ENCODE measurements around the gene TLNRD1.
A peak's percentile ranks its signal among the peaks of the same experiment; 100 is the strongest.
"Not testable (repeated sequence)": the region's sequence is repeated elsewhere in the genome, so short reads cannot be mapped to it uniquely, and the experiment has no call there.

Gene TLNRD1
- total RNA-seq: 29.1 to 32.8 reads per million in 2 donors

DNA sequence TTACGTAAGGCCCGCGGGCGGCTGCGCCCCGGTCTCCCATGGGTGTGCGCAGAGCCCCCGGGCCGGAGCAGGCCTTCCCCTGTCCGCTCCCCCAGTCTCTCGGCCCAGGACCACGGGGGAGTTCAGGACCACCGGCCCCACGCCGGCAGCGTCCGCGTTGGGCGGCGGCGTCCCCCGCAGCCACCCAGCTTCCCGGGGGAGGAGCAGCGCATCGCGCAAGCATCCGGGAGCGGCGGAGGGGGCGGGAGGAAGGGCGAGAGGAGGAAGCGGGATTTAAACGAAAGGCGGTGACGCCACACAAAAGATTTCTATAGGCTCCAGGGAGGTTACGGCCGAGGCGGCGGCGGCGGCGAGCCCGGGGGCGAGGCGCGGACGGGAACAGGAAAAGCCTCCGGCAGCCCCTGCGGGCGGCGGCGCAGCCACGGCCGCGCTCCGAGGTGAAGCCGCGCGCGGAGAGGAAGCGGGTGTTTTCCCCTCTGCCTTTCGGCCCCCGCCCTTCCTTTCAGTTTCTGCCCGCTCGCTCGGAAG is at the start of gene TLNRD1:
Gene TLNRD1, plus strand, starts transcription at position 300 of the 528 bp plus-strand sequence. CDS start 1,349 bp downstream, outside the sequence.
- peak; percentile 76 for DNase-seq

DNA sequence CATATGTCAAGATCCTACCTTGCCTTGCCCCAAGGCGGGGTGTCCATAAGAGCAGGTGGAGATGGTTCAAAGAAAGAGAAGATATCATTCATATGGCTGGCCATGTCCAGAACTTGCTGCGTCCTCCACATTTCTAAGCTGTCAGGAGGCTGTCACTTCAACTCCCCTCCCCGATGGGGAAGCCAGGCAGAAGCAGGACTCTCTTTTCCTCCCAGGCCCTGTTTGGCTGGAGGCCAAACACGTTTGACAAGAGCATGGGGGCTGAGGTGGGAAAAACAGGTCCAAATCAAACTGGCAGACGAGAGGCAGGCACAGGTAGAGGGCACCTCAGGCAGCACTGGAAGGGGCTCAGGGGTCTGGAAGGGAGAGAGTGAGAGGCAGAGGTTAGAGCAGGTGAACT is 48.8 kb upstream of the TLNRD1 start:
- DNase-seq: no peak

DNA sequence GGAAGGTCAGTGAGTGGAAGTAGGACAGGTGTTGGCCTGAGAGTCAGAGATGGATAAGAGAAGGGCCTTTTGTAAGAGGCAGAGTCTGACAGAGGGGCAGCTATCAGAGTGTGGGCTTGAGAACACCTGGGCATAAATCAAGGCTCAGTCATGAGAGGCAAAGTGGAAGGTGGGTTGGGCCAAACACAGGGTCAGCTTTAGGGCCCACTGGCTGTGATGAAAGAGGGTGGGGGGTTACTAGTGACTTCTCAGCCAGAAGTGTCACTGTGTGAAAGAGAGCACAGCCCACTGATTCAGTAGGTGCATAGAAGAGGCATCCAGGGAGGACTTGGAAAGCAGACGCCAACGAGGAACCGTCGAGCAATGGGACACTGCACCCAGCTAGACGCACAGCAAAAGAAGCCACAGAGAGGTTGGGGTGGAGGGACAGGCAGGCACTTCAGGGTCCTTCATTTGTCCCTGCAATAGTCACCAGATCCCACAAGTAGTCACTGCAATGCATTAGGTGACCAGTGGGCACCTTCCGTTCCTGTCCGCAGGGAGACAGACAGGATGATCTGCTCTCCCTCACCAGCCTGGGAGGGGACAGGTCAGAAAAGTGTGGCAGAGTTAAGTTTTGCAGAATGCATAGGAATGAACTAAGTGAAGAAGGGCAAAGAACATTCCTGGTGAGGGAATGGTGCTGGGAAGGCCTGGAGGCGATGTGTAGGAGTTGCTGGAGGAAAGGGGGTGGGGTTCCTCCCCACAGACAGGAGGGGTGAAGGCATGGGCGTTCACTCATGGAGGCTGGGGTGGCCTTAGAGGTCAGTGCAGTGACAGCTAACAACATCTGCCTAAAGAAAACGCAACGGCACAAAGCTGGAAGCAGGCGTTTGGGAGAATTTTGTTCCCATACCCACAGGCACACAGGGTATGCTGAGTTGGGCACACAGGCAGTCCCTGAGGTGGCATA is 47.4 kb upstream of the TLNRD1 start:
- no peak for DNase-seq

DNA sequence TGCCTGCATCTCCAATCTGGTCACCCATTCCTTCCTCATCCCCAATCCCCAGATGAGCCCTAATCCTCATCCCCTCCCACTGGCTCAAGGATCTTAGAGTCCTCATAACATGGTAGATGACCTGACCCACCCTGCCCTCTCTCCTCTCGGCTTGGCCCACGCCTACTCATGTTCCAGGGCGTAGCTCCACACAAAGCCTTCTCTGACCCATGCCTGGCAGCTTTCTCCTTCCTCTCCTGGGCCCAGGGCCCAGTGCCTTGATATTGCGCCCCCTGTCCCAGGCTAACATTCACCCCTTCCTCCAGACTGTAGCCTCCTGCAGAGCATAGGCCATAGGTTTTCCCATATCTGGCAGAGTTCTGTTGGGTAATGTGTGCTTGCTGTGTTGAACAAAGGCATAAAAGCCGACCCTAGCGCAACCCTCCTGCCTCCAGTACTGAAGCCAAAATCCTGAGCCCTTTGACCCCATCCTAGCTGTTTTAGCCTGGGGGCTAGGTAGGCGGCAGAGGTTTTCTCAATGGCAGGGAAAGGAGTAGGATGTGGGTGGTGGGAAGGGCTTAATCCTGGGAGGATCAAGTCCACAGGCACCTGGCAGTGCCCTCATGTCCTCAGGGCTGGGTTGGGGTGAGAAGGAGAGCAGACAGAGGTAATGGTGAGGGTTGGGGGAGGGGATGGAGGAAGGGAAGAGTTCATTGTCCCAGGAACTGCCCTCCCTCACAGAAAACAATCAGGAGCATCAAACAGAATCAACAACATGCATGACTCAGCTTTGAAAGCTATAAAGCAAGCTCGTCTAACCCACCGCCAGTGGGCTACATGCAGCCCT is 46.6 kb upstream of the TLNRD1 start:
- no peak for DNase-seq

DNA sequence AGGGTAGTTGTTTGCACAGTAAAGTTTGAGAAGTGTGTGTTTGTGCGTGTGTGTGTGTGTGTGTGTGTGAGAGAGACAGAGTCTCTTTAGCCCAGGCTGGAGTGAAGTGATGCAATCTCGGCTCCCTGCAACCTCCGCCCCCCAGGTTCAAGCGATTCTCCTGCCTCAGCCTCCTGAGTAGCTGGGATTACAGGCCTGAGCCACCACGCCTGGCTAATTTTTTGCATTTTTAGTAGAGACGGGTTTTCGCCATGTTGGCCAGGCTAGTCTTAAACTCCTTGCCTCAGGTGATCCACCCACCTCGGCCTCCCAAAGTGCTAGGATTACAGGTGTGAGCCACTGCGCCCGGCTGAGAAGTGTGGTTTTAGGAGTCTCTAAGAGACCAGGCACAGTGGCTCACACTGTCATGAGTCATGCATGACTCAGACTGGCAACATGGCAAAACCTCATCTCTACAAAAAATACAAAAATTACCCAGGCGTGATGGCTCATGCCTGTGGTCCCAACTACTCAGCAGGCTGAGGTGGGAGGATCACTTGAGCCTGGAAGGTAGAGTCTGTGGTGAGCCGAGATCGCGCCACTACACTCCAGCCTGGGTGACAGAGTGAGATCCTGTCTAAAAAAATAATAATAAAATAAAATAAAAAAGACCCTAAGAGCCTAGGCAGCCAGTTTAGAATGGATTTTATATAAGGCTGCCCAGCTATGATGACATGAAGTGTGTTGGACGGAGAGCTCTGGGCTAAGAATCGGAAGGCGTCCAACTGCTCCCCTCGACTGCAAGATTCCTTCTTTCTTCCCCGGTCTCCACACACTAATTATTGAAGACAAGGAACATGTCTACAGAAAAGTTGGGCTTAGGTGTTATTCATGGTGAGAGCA is 44.9 kb upstream of the TLNRD1 start:
- not testable (repeated sequence) for DNase-seq

DNA sequence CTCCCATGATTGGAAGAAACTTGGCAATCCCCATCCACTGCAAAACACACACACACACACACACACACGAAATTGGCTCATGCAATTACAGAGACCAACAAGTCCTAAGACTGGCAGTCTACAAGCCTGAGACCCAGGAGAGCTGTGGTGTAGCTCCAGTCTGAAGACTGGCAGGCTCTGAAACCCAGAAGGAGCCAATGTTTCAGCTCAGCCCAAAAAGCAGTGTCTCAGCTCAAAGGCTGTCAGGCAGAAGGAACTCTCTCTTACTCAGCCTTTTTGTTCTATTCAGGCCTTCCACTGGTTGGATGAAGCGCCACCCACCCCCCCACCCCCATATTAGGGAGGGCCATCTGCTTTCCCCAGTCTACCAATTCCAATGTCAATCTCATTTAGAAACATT is 43.2 kb upstream of the TLNRD1 start:
- DNase-seq: no peak

DNA sequence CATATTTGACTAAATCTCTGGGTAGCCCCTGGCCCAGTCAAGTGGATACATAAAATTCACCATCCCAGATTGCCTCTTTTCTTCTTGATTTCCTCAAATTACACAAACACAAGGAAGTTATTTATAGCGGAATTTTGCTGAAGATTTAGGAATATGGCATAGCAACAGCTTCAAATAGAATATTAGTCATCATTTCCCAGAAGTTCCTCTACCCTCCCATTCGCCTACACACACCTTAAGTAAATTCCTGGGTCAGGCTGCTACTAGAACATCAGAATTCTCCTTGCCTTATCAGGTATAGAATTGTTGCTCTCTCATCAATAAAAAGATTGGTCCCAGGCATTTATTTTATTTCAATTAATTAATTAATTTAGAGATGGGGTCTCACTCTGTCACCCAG is 42.7 kb upstream of the TLNRD1 start:
- no peak for DNase-seq

DNA sequence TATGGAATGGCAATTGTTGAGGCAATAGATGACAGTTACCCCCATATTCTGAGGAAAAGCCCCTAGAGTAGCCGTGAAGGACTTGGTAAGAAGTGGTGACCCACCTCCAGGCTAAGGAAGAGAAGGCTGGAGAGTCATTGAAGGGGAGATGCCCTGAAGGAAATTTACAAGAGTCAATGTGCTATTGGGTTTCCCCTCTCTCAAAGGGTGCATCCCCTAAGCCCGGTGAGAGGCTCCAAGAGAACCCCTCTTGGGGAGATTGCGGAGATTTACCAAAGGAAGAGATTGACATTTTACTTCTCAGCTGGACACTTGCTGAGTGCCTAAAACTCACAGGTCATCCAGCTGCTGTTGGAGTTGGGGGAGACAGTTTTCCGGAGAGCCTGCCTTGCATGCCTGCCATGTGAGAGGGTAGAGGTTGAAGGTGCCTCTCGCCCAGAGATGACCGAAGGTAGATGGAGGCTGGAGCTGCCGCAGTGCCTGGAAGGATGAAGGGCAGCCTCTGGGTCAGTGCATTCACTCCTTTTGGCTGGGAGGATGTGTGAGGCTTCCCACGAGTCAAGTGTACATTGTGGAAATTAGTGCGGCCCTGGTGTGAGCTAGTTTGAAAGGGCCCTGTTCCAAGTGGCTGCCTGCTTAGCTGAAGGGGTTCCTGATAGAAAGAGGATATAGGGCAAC is 41.8 kb upstream of the TLNRD1 start:
- no peak for DNase-seq

DNA sequence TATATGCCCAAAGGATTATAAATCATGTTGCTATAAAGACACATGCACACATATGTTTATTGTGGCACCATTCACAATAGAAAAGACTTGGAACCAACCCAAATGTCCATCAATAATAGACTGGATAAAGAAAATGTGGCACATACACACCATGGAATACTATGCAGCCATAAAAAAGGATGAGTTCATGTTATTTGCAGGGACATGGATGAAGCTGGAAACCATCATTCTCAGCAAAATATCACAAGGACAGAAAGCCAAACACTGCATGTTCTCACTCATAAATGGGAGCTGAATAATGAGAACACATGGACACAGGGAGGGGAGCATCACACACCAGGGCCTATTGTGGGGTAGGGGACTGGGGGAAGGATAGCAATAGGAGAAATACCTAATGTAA is 35.3 kb upstream of the TLNRD1 start:
- DNase-seq: not testable (repeated sequence)

DNA sequence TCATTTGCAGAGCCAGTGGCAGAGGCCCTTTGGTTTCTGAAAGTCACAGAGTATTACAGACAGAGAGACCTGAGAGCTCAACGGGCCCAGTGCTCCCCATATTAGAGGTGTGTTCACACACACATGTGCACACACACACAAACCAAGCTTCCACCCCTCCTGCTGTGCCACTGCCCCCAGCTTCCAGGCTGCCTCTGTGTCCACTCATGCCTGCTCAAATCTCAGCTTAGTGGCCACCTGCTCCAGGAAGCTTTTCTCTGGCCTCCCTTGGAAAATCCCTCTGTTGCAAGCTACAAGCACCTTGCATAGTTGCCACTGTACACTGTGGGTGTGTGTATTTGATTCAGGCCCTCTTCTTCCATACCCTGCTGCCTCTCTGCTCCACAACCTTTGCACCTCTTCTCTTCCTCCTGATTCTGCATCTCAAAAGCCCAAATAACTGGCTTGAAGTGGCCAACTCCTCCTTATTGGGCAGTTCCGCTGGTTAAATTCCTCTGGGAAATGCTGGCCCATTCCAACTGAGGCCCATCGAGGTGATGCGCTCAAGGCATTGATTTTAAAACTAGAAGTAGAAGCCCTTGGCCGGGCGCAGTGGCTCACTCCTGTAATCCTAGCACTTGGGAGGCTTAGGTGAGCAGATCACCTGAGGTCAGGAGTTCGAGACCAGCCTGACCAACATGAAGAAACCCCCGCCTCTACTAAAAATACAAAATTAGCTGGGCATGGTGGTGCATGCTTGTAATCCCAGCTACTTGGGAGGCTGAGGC is 34.1 kb upstream of the TLNRD1 start:
- no peak for DNase-seq

DNA sequence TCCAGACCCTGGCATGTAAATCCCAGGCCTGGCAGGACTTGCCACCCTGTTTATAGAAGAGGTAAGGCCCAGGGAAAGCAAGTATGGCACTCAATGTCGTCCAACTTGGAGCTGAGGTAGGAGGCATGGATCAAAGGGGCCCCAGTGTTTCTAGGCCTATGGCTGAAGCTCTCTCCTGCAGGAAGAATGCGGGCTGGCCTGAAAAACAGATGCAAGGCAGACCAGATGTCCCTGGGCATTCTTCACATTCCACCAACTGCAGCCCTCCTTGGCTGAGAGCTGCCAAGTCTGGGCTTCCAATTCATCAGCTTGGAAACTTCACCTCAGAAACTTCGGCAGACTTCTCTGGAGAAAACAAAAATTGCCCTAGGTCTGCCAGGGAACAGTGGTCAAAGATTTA is 33.3 kb upstream of the TLNRD1 start:
- DNase-seq: no peak

DNA sequence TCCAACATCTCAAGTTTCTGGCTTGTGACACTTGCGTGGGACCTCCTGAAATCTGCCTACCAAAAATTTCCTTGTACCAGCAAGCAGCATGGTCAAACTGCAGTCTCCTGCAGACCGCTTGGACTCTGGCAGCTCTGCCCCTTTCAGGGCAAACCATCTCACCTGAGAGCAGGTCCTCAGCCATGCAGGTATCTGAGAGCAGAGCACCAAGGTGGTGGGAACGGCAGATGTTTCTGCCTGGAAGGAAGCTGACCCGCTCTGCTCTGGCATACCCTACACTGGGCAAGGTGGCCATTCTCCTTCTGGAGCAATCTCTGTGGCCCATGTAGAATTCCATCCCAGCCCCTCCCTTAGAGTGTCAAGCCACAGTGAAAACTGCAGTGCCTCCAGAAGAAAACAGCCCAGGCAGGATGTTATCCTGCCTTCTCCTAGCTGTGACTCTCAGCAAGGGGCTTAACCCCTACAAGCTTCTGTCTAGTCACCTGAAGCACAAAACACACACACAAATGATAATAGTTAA is 32.7 kb upstream of the TLNRD1 start:
- no peak for DNase-seq

DNA sequence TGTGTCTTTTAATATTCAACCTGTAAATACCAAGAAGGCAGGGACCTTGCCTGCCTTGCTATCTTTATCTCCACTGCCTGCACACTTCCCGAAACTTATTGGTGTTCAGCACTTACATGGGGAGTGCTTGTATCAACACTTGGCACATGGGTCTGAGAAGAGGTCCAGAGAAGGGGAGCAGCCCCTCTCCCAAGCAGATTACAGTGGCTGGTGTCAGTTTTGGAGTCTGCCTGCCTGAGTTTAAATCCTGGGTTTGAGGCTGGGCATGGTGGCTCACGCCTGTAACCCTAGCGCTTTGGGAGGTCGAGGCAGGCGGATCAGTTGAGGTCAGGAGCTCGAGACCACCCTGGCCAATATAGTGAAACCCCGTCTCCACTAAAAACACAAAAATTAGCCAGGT is 31.4 kb upstream of the TLNRD1 start:
- no peak for DNase-seq

DNA sequence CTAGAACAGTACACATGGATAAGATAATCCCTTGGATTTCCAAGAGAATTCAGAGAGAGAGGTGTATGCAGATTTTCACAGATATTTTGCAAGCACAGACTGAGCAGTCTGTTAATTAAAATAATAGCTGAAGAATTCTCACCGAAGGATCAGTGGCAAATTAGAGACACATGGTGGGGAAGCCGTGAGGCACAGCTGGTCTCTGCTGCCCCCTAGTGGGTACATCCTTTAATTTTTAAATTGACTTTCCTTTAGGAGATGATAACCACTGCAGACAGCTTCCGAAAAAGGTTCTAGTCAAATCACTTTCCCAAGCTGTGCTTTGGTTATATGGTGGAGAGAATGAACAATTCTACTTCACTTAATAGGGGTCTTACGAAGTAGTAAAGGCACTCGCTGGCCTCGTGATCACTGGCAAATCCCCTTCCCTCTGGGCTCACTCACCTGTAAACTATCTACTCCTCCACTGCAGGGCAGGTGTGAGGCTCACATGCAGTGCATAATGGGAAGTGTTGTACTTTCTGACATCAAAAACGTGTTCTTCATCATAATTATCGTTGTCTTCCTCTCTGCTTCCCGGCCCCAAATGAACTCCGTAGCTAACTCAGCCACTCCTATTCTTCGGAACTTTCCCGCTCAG is 30.6 kb upstream of the TLNRD1 start:
- DNase-seq: no peak

DNA sequence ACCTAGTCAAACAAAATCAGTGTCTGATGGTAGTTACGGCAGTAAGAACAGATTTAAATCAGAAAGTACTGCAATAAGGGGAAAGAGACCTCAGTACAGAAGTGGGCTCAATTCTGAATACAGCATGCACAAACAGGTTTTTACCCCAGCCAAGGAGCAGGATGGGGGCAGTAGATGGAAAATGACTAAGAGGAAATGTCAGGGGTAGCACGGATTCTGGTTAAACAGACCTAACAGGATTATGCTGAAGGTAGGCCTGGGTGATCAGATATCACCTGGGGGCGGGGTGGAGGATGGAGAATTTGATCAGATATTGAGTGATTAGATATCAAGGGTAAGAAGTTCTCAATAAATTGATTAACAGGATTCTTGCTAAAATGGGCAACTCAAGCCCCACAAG is 30.1 kb upstream of the TLNRD1 start:
- DNase-seq: no peak

DNA sequence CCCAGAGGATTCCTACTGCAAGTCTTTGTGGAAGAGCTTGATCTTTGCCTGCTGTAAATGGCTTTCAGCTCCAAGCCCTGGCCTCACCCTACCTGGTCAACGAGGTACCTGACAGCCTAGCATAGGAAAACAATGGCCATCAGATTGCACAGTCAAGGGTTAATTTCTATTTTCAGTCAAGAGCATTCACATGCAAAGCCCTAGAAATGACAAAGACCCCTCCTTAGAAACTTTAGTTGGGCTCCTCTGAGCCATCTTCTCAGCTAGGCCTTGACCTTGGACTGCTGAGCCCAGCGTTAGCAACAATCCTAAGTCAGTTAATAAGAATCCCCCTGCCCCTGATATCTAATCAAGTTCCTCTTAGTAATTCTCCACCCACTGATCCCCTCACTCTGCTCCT is 29.6 kb upstream of the TLNRD1 start:
- DNase-seq: no peak

DNA sequence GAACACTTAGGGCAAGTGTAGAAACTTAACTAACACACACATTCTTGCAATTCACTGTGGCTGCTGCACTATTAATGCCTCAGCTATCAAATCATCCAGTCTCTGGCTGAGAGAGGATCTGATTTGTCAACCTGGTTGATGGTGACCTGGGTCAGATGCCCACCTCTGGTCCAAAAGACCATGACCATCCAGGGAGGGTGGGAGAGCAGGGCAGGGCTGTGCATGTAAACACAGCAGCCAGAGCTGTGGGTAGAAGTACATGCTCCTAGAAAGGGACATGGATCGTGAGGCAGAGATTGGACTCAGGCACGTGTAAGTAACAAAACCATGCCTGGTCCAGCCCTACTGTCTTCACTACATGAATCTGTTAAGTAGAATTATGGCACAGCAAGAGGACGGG is 28.4 kb upstream of the TLNRD1 start:
- DNase-seq: no peak

DNA sequence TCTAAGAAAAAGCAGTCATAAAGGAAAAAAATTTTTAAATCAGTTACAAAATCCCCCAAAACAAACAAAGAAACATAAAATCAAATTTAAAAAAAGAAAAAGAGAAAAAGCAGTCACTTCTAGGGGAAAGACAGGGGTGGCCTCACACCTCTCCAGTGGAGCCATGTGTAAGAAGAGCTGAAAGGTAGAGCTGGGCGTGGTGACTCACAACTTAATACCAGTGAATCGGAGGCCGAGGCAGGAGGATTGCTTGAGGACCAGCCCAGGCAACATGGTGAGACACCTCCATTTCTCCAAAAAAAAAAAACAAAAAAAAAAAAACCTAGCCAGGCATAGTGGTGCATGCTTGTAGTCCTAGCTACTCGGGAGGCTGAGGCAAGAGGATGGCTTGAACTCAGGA is 25.8 kb upstream of the TLNRD1 start:
- DNase-seq: no peak

DNA sequence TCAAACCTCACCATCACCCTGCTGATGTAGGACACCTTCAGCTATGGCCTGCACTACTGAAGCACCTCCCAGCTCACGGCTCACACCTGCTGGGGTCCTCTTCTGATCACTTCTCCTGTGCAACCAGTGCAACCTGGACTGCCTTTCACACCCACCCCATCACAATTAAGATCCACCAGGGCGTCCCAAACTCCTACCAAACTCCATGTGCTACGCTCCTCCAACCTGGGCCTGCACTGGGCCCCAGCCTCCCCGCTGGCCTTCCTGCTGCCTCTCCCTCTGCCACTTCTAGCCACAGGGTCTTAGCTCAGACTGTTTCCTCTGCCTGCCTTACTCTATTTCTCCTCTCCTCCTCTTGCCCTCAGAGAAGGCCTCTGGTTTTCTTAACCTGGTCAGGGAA is 23.9 kb upstream of the TLNRD1 start:
- DNase-seq: no peak

DNA sequence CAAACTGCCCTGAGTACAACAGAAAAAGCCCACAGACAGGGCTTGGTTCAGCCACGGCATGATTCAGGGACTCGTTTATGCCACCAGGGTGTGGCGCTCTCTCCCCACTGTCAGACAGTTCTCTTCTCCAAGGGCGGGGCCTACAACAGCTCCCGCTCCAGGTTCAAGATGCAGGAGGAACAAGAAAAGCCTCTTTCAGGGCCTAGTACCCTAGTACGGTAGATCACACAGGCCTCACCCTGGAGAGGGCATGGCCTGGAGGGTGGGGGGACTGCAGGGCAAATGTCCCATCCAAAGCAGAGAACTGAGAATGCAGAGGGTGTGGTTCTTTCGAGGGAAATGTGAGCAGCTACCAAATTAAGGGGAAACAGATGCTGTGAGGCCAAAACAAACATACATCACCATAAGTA is 23.1 kb upstream of the TLNRD1 start:
- DNase-seq: no peak
